Measurements from ENCODE around the gene CHST6. TPM values are rescaled to one million over a fixed set of nuclear protein-coding genes. Genes with fewer than 3 reads are reported as not detected.

The CHST6 gene
- total and polyA plus RNA-seq, 9 of the 15 experiments (the other 6 are each of a cell fraction or from before 2014, with no cell fraction given): 0.01 to 0.05 (median 0.02) TPM; not detected in 6

- Histone ChIP-seq H3K79me2 (ENCODE audit: control insufficient read depth, insufficient read depth, low read length) (no peaks in the 10 kb centered on the region), H3K36me3 (ENCODE audit: control insufficient read depth, insufficient read depth, low read length) (no peaks in the 10 kb centered on the region), H3K4me2 (ENCODE audit: insufficient read depth, low read length) (no peak overlapping the region), H3K27ac (ENCODE audit: extremely low read depth, low read depth, low read length) (no peak overlapping the region), H3K9me3 (replicated peaks; ENCODE audit: control insufficient read depth, insufficient read depth, low read depth, low read length) (no peaks in the 10 kb centered on the region), H4K20me1 (replicated peaks; ENCODE audit: control insufficient read depth, insufficient read depth, low read length) (no peaks in the 10 kb centered on the region), H3K4me3 (no peak overlapping the region), H3K9me1 (ENCODE audit: control insufficient read depth, insufficient read depth, low read length) (no peaks in the 10 kb centered on the region), H3K9ac (ENCODE audit: insufficient read depth in 1 of 2, low read depth in 2 of 2, low read length in 2 of 2) (no peak overlapping the region), H3K4me1 (replicated peaks in 1 of 2; ENCODE audit: control insufficient read depth in 2 of 2, insufficient read depth in 2 of 2, low read length in 2 of 2) (peaks cover 0 to 16% of the 10 kb centered on the region in 2 experiments; a peak in 2 of 5 replicates), H2AFZ (ENCODE audit: low read depth, low read length) (no peak overlapping the region), H3K27me3 (ENCODE audit: control insufficient read depth in 2 of 2, insufficient read depth in 2 of 2, low read length in 2 of 2) (peaks cover 19 to 43% of the 10 kb centered on the region in 2 experiments)
- 26% methylated on average over 5 of the region's 5 CpGs for WGBS (ENCODE audit: insufficient coverage, low coverage, missing lambda C conversion rate)
- intact Hi-C loops (cut with micrococcal nuclease) (no loop called here), in situ Hi-C loops (cut with MboI) (no loop called here)
- POLR2A ChIA-PET: no interaction called here
- DNase-seq (ENCODE audit: extremely low read depth in 1 of 4, low spot score in 3 of 4) (no peak), ATAC-seq (no peak), FAIRE-seq (no peak)
- CTCF ChIA-PET (ENCODE audit: low intra/inter-chr PET ratio): no interaction called here
- no TSS peak for BruUV-seq (replicated peaks)
- no peak for TF ChIP-seq ZNF449 (CRISPR knock-in tag; IDR thresholded peaks at IDR 0.05)
- TF ChIP-seq SMARCE1 (IDR thresholded peaks at IDR 0.05): no peak
- no peak for TF ChIP-seq GABPB1 (CRISPR knock-in tag; IDR thresholded peaks at IDR 0.05)
- no peak for TF ChIP-seq C11orf30 (IDR thresholded peaks at IDR 0.05; ENCODE audit: low read depth)
- TF ChIP-seq GABPA (tag; conservative IDR thresholded peaks at IDR 0.05; ENCODE audit: low read depth): no peak
- TF ChIP-seq ELF2 (CRISPR knock-in tag; IDR thresholded peaks at IDR 0.05): no peak
- TF ChIP-seq ZNF197 (CRISPR knock-in tag; IDR thresholded peaks at IDR 0.05; ENCODE audit: low read depth): no peak
- no peak for TF ChIP-seq HMG20A (CRISPR knock-in tag; conservative IDR thresholded peaks at IDR 0.05)
- no peak for TF ChIP-seq NFIC (IDR thresholded peaks at IDR 0.05)
- no peak for TF ChIP-seq MCM7 (IDR thresholded peaks at IDR 0.05)
- TF ChIP-seq MTA1 (IDR thresholded peaks at IDR 0.05; ENCODE audit: borderline replicate concordance): no peak
- TF ChIP-seq CC2D1A (IDR thresholded peaks at IDR 0.05): no peak
- TF ChIP-seq HDAC1 (IDR thresholded peaks at IDR 0.05): no peak
- no peak for TF ChIP-seq HMBOX1 (IDR thresholded peaks at IDR 0.05)
Measured at GRCh38 chr16:75494184-75494583, 1.1 kb downstream of the CHST6 start.

All from K562 (cell line).